Heart left ventricle (tissue), 16 donors: ENCODE measurements around the gene GAREM1. TPM values are rescaled to one million over a fixed set of nuclear protein-coding genes. Genes with fewer than 3 reads are reported as not detected.

ENCODE experiments used
- ATAC-seq, 4 donors: fragments of 200-7000 bp; cut with Tn5 transposase; one replicate each; pipeline ENCODE4 v1.9.1; 2020 to 2022; ENCODE audit warnings: moderate library complexity in 4 of 4, mild to moderate bottlenecking in 3 of 4, moderate number of reproducible peaks in 1 of 4
- DNase-seq, 5 donors: peaks; one replicate each; pipeline ENCODE4 v3.0.0-alpha.2; 2020
- H3K27ac ChIP-seq, 12 donors: fragments of 200-600 bp; sonication (generic) in 4 of 12; one replicate each; pipeline versions ENCODE4 v1.5.0 to v1.8.0; 2016 to 2022; ENCODE audit warnings: mild to moderate bottlenecking in 2 of 12
- H3K27me3 ChIP-seq, 9 donors: fragments of 200-600 bp; sonication (generic) in 2 of 9; one replicate each; pipeline versions ENCODE4 v1.5.1 to v1.8.0; 2016 to 2022; ENCODE audit warnings: mild to moderate bottlenecking in 3 of 9
- H3K36me3 ChIP-seq, 9 donors: fragments of 200-600 bp; sonication (generic) in 2 of 9; one replicate each; pipeline versions ENCODE4 v1.5.0 to v1.8.0; 2018 to 2022; ENCODE audit warnings: mild to moderate bottlenecking in 2 of 9
- H3K4me1 ChIP-seq, 12 donors: fragments of 200-600 bp; sonication (generic) in 4 of 12; one replicate each; pipeline versions ENCODE4 v1.5.0 to v1.8.0; 2016 to 2022; ENCODE audit warnings: mild to moderate bottlenecking in 3 of 12
- H3K4me3 ChIP-seq, 12 donors: fragments of 200-600 bp; sonication (generic) in 4 of 12; one replicate each; pipeline versions ENCODE4 v1.5.0 to v1.8.0; 2017 to 2022; ENCODE audit warnings: mild to moderate bottlenecking in 9 of 12, moderate library complexity in 4 of 12
- H3K9me3 ChIP-seq, 12 donors: fragments of 200-600 bp; sonication (generic) in 4 of 12; one replicate each; pipeline versions ENCODE4 v1.5.0 to v1.8.0; 2016 to 2022; ENCODE audit warnings: mild to moderate bottlenecking in 1 of 12
- CTCF ChIP-seq, 12 donors: fragments of 200-600 bp; sonication (generic) in 4 of 12; IDR thresholded peaks; one replicate each; pipeline versions ENCODE4 v1.5.0 to v1.8.0; 2018 to 2022; ENCODE audit warnings: antibody characterized with exemption in 12 of 12, mild to moderate bottlenecking in 5 of 12
- POLR2A ChIP-seq, 2 donors: fragments of 450-650 bp; IDR thresholded peaks; one replicate each; pipeline ENCODE4 v1.6.1; 2017; ENCODE audit warnings: antibody characterized with exemption in 2 of 2, mild to moderate bottlenecking in 2 of 2, moderate library complexity in 2 of 2
- WGBS, 4 donors: extraction: QIAGEN DNeasy Blood & Tissue Kit in 2 of 4; methylation state at CpG; one replicate each; pipeline versions ENCODE4 v1.1.5 to v1.1.7; 2013 to 2018; 5-methylcytosine and 5-hydroxymethylcytosine counted together
- intact Hi-C, 10 donors: fragments of 100-400 bp; cut with DNase I; formaldehyde crosslinking; loops; one replicate each; pipeline versions ENCODE4 v1.11.1 to v1.14.2; 2022
- polyA plus RNA-seq, 2 donors: library from polyadenylated mRNA; stranded (reverse); fragments of 200-250 nt; gene quantifications; one replicate each; pipeline ENCODE4 v1.2.3, GENCODE V29; 2013
- total RNA-seq, 9 donors: library from RNA; depleted of rRNA in 2 of 9; stranded (reverse); fragments of >200 nt in 2 of 9; fragmentation: NEBNext Ultra II Directional in 3 of 9; extraction: Animal tissue kit (Norgen Biotek cat#: 25700) in 3 of 9; gene quantifications; one replicate each; pipeline versions ENCODE4 v1.1.0 to v1.2.4, GENCODE V29; 2016 to 2023
- donor health status: ischemic (EF 13 %, LVEDD 7.1; RV severe dilation, severe dysfunction).
- donor health status: healthy with polysubstance abuse.
- donor health status: DM: no; HTN: yes; CAD: no.
- donor health status: DM: no; HTN: no; CAD: no.
- donor health status: ischemic (EF 25% LVEDD 6.9; RV normal size, moderate dysfunction).
- donor health status: ischemic (EF 25% LVEDD 5.7; RV mildly dilated, moderate dysfunction).
- donor health status: healthy.
- donor health status: DM: yes; HTN: yes; CAD: no.
- donor health status: ischemic (EF 35%, LVEDD 5.7; RV mildly dilated, moderate dysfunction).
- donor health status: nonischemic (EF 11% LVEDD 7.7; RV severe dilation, severe dysfunction).
- donor health status: DM: yes; HTN: yes; CAD: no.
- donor health status: PGD.
- donor health status: ischemic (EF 29% LVEDD 5.4; RV normal size, mild dysfunction).
- donor health status: nonischemic (EF 23%, LVEDD 6.1; RV moderate dilation, normal function).

Gene GAREM1
- total and polyA plus RNA-seq, 11 donors, result 1.8 to 28.8 (median 13.0) TPM

- ATAC-seq, result peak; percentile 28 to 60 (median 36)
- intact Hi-C loops, result loop anchor here in 6 of 10 donors (5.0 to 10.0 kb wide), 8 partner anchors 42 to 182 kb away; no protein-coding TSS in a partner anchor
Observed at GRCh38 chr18:32469190-32469651, 1.5 kb downstream of the GAREM1 start.

GRCh38 chr18:32468147-32468845 is 2.4 kb downstream of the GAREM1 start:
- Histone ChIP-seq H3K36me3 (no peaks in the 10 kb centered on the region), H3K9me3 (no peaks in the 10 kb centered on the region), H3K27me3 (peaks cover 0 to 42% (median 0%) of the 10 kb centered on the region in 9 donors), H3K27ac (peak overlapping the region in 5 of 12 donors; percentile 81 to 88 (median 88)), H3K4me3 (peak overlapping the region in 11 of 12 donors; percentile 71 to 98 (median 79)), H3K4me1 (peaks cover 0 to 42% (median 17%) of the 10 kb centered on the region in 12 donors)
- WGBS, 4 donors, result 33 to 38% (median 35%) methylated on average over 3 of the region's 3 CpGs
- no peak for TF ChIP-seq CTCF (IDR thresholded peaks at IDR 0.05)
- no peak for TF ChIP-seq POLR2A (IDR thresholded peaks at IDR 0.05)
- ATAC-seq (no peak), DNase-seq (no peak)
- intact Hi-C loops, result loop anchor here in 6 of 10 donors (5.0 to 10.0 kb wide), 8 partner anchors 41 to 181 kb away; no protein-coding TSS in a partner anchor

More at GRCh38 chr18:32469190-32469651, 1.5 kb downstream of the GAREM1 start:
- Histone ChIP-seq H3K4me1 (peaks cover 0 to 42% (median 17%) of the 10 kb centered on the region in 12 donors), H3K36me3 (no peaks in the 10 kb centered on the region), H3K4me3 (peak overlapping the region; percentile 49 to 98 (median 77)), H3K27ac (peak overlapping the region in 10 of 12 donors; percentile 69 to 88 (median 82)), H3K9me3 (no peaks in the 10 kb centered on the region), H3K27me3 (peaks cover 0 to 42% (median 0%) of the 10 kb centered on the region in 9 donors)
- peak; percentile 23 to 63 (median 59) for DNase-seq
- TF ChIP-seq CTCF (IDR thresholded peaks at IDR 0.05) (peak in 6 of 12 donors; percentile 14 to 46 (median 30)), POLR2A (IDR thresholded peaks at IDR 0.05) (no peak)
- WGBS, 4 donors, result 9 to 18% (median 17%) methylated on average over 8 of the region's 8 CpGs

GRCh38 chr18:32461709-32462272 is 8.9 kb downstream of the GAREM1 start:
- Histone ChIP-seq H3K27ac (no peak overlapping the region), H3K4me1 (peaks cover 0 to 37% (median 11%) of the 10 kb centered on the region in 12 donors), H3K9me3 (no peaks in the 10 kb centered on the region), H3K36me3 (no peaks in the 10 kb centered on the region), H3K27me3 (peaks cover 0 to 4% (median 0%) of the 10 kb centered on the region in 9 donors), H3K4me3 (no peak overlapping the region)
- intact Hi-C loops, result loop anchor here in 6 of 10 donors (10.0 kb wide), 4 partner anchors 77 to 127 kb away; no protein-coding TSS in a partner anchor
- TF ChIP-seq POLR2A (IDR thresholded peaks at IDR 0.05), result no peak
- no peak for TF ChIP-seq CTCF (IDR thresholded peaks at IDR 0.05)
- ATAC-seq (no peak), DNase-seq (no peak)
- 23 to 45% (median 28%) methylated on average over 2 of the region's 2 CpGs for WGBS, 4 donors
